Chondrocyte (in vitro differentiated cells): ENCODE results near the gene USP21. TPM values are rescaled to one million over a fixed set of nuclear protein-coding genes. Genes with fewer than 3 reads are reported as not detected.
A peak's percentile ranks its signal among the peaks of the same experiment; 100 is the strongest.

ENCODE experiments used
- DNase-seq: peaks from one replicate; pipeline ENCODE4 v3.0.0; 2021; ENCODE audit warnings: mixed read lengths, low spot score
- H3K27ac Mint-ChIP-seq: one replicate; pipeline ENCODE4 v1.8.0; 2021; ENCODE audit warnings: mild to moderate bottlenecking, moderate library complexity, mixed read lengths; ENCODE audit not compliant: unreplicated experiment
- H3K27me3 Mint-ChIP-seq: 2 replicates; pipeline ENCODE4 v1.8.0; 2021; ENCODE audit warnings: low read depth, mixed read lengths
- H3K36me3 Mint-ChIP-seq: 2 replicates; pipeline ENCODE4 v1.8.0; 2021; ENCODE audit warnings: low read depth, mixed read lengths
- H3K4me1 Mint-ChIP-seq: 2 replicates; pipeline ENCODE4 v1.8.0; 2021; ENCODE audit warnings: low read depth, mild to moderate bottlenecking, mixed read lengths
- H3K4me3 Mint-ChIP-seq: one replicate; pipeline ENCODE4 v1.8.0; 2021; ENCODE audit warnings: mild to moderate bottlenecking, moderate library complexity, mixed read lengths; ENCODE audit not compliant: unreplicated experiment
- H3K9me3 Mint-ChIP-seq: 2 replicates; pipeline ENCODE4 v1.8.0; 2021; ENCODE audit warnings: low read depth, mixed read lengths
- CTCF ChIP-seq: fragments of 200-600 bp; sonication (generic); IDR thresholded peaks from 2 replicates; pipeline ENCODE4 v1.5.0; 2021; ENCODE audit warnings: antibody characterized with exemption, mild to moderate bottlenecking, moderate library complexity
- total RNA-seq: library from RNA; stranded (reverse); gene quantifications from 3 replicates; pipeline ENCODE4 v1.2.1, GENCODE V29; 2021

USP21 gene
- total RNA-seq, 1 donor from 2014 or later: 16.0 TPM

- peak; percentile 68 for DNase-seq
- no peaks in the 10 kb centered on the region for H3K9me3 Mint-ChIP-seq
- H3K4me1 Mint-ChIP-seq: peaks cover 3% of the 10 kb centered on the region
- H3K4me3 Mint-ChIP-seq: no peak overlapping the region
- no peaks in the 10 kb centered on the region for H3K36me3 Mint-ChIP-seq
- no peak overlapping the region for H3K27ac Mint-ChIP-seq
- no peak for TF ChIP-seq CTCF
- H3K27me3 Mint-ChIP-seq: no peaks in the 10 kb centered on the region
Observed at GRCh38 chr1:161190962-161191521, 31.7 kb downstream of the USP21 start.

GRCh38 chr1:161191971-161192370 is 32.7 kb downstream of the USP21 start:
- Mint-ChIP-seq H3K36me3 (no peaks in the 10 kb centered on the region), H3K27me3 (no peaks in the 10 kb centered on the region), H3K9me3 (no peaks in the 10 kb centered on the region), H3K4me3 (no peak overlapping the region), H3K4me1 (peaks cover 8% of the 10 kb centered on the region), H3K27ac (no peak overlapping the region)
- no peak for TF ChIP-seq CTCF
- peak; percentile 56 for DNase-seq

GRCh38 chr1:161192476-161193465 is 33.5 kb downstream of the USP21 start:
- peak; percentile 87 for TF ChIP-seq CTCF
- Mint-ChIP-seq H3K9me3 (no peaks in the 10 kb centered on the region), H3K36me3 (no peaks in the 10 kb centered on the region), H3K4me1 (peaks cover 16% of the 10 kb centered on the region), H3K27me3 (no peaks in the 10 kb centered on the region), H3K27ac (peak overlapping the region; percentile 42), H3K4me3 (no peak overlapping the region)
- DNase-seq: peak; percentile 93

- H3K27ac Mint-ChIP-seq: no peak overlapping the region
- H3K9me3 Mint-ChIP-seq: no peaks in the 10 kb centered on the region
- no peak overlapping the region for H3K4me3 Mint-ChIP-seq
- H3K4me1 Mint-ChIP-seq: peaks cover 26% of the 10 kb centered on the region
- no peaks in the 10 kb centered on the region for H3K27me3 Mint-ChIP-seq
- H3K36me3 Mint-ChIP-seq: no peaks in the 10 kb centered on the region
- TF ChIP-seq CTCF: no peak
- peak; percentile 91 for DNase-seq
Observed at GRCh38 chr1:161193561-161194235, 34.4 kb downstream of the USP21 start.

- H3K27me3 Mint-ChIP-seq: no peaks in the 10 kb centered on the region
- no peaks in the 10 kb centered on the region for H3K36me3 Mint-ChIP-seq
- DNase-seq: peak; percentile 38
- no peak for TF ChIP-seq CTCF
- H3K27ac Mint-ChIP-seq: no peak overlapping the region
- H3K9me3 Mint-ChIP-seq: no peaks in the 10 kb centered on the region
- H3K4me3 Mint-ChIP-seq: no peak overlapping the region
- H3K4me1 Mint-ChIP-seq: peaks cover 34% of the 10 kb centered on the region
Observed at GRCh38 chr1:161195171-161195570, 35.9 kb downstream of the USP21 start.
